ENCODE data around the gene ZNF146. TPM values are rescaled to one million over a fixed set of nuclear protein-coding genes. Genes with fewer than 3 reads are reported as not detected.
A peak's percentile ranks its signal among the peaks of the same experiment; 100 is the strongest.
"Not testable (repeated sequence)": the region's sequence is repeated elsewhere in the genome, so short reads cannot be mapped to it uniquely, and the experiment has no call there.

Gene ZNF146
- total RNA-seq: 29.6 TPM
- long read RNA-seq, transcript ZNF146-202 (3 exons, 3,780 nt): minor isoform, 9 of 51 reads
- long read RNA-seq, transcript ZNF146-201 (4 exons, 3,326 nt): major isoform, 25 of 51 reads
- long read RNA-seq, partial matches to known transcripts: 0 of 51 reads
- long read RNA-seq, other reads (novel, unspliced or antisense): 13 of 51 reads

DNA sequence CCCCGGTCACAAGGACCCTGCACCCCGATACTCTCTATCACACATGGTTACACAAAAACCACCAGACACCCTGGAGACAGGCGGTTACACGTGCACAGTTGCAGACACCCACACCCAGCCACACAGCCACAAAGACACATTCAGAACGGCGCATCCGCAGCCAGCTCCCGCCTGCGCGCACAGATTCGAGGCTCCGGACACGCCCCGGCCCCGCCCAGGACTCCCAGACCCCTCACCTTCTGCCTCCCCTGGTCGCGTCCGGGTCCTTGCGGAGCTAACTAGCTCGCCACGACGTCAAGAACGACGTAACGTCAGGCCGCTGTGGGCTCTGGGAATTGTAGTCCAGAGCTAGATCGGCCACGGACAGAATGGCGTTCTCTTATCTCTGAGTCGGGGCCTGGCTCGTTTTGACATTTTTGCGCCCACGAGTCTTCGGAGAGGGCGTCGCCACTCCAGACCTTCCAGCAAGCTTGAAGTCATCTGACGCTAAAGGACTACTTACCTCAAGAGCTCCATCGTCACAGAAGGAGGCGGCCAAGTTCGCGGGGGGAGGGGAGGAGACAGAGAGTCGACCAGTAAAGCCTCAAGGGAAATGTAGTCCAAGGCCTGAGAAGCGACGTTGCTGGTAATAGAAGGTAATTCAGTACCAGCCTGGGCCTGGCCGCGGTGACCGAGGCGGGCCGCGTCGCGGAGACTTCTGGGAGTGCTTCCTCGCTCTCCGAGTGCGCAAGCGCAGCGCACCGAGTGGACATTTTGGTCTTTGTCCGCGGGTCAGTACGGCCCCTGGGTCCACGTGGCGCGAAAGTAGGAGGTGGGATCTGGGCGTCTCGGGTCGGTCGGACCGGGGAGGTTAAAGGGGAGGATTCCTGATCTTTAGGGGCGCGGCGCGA, at the start of gene ZNF146, which contains the start of gene ZNF565:
Gene ZNF146 (plus strand): TSS at position 721 of the 890 bp plus-strand sequence. CDS start 21,335 bp downstream, outside the sequence.
Gene ZNF565 (minus strand): TSS at position 280 of the 890 bp plus-strand sequence. CDS start 12,680 bp downstream, outside the sequence.
- DNase-seq (peak; percentile 98), ATAC-seq (ENCODE audit: poor library complexity) (peak; percentile 97)
- intact Hi-C loops (cut with DNase I): no loop called here

GRCh38 chr19:36169084-36169760, 45.7 kb upstream of the ZNF146 start:
- intact Hi-C loops (cut with DNase I): no loop called here
- peak; percentile 53 for ATAC-seq (ENCODE audit: poor library complexity)
- no peak for DNase-seq

DNA sequence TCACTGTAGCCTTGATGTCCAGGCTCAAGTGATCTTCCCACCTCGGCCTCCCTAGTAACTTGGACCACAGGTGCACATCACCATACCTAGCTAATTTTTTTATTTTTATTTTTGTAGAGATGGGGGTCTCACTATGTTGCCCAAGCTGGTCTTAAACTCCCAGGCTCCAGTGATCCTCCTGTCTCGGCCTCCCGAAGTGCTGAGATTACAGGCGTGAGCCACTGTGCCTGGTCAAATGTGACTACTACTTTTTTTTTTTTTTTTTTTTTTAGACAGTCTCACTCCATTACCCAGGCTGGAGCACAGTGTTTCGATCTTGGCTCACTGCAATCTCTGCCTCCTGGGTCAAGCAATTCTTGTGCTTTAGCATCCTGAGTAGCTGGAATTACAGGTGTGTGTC, 42.1 kb upstream of the ZNF146 start:
- intact Hi-C loops (cut with DNase I): loop anchor here (5.0 kb wide), 1 partner anchor 111 kb away; no protein-coding TSS in a partner anchor
- ATAC-seq (ENCODE audit: poor library complexity): no peak

DNA sequence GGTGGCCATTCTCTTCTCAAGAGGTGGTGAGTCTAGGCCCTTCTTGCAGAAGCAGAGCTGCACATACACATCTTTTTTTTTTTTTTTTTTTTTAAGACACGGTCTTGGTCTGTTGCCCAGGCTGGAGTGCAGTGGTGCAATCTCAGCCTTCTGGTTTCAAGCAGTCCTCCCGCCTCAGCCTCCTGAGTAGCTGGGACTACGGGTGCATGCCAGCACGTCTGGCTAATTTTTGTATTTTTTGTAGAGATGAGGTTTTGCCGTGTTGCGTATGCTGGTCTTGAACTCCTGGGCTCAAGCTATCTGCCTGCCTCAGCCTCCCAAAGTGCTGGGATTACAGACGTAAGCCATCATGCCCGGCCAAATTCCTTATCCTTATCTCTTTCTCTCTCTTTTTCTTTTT, 41.1 kb upstream of the ZNF146 start:
- ATAC-seq (ENCODE audit: poor library complexity); DNase-seq: not testable (repeated sequence)
- intact Hi-C loops (cut with DNase I): loop anchor here (5.0 kb wide), 1 partner anchor 112 kb away; no protein-coding TSS in a partner anchor

More for the DNA sequence above, 42.1 kb upstream of the ZNF146 start:
- no peak for DNase-seq

DNA sequence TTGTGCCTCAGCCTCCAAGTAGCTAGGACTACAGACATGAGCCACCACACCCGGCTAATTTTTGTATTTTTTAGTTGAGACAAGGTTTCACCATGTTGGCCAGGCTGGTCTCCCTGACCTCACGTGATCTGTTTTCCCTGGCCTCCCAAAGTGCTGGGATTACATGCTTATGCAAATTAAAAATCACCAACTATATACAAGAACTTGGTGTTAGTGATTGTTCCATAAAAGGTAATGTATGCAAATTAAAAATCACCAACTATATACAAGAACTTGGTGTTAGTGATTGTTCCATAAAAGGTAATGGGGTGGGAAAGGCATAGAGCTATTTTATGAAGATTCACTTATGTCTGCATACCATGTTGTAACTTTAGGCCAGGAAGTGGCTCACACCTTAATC, 35.8 kb upstream of the ZNF146 start:
- DNase-seq; ATAC-seq (ENCODE audit: poor library complexity); intact Hi-C loops (cut with DNase I): not testable (repeated sequence)

GRCh38 chr19:36182612-36183244, 32.2 kb upstream of the ZNF146 start:
- no peak for DNase-seq
- intact Hi-C loops (cut with DNase I): no loop called here
- ATAC-seq (ENCODE audit: poor library complexity): peak; percentile 10

GRCh38 chr19:36183245-36183628, 31.7 kb upstream of the ZNF146 start:
- intact Hi-C loops (cut with DNase I): no loop called here
- peak; percentile 94 for ATAC-seq (ENCODE audit: poor library complexity)
- no peak for DNase-seq

GRCh38 chr19:36186722-36187121, 28.2 kb upstream of the ZNF146 start:
- DNase-seq; intact Hi-C loops (cut with DNase I); ATAC-seq (ENCODE audit: poor library complexity): not testable (repeated sequence)

DNA sequence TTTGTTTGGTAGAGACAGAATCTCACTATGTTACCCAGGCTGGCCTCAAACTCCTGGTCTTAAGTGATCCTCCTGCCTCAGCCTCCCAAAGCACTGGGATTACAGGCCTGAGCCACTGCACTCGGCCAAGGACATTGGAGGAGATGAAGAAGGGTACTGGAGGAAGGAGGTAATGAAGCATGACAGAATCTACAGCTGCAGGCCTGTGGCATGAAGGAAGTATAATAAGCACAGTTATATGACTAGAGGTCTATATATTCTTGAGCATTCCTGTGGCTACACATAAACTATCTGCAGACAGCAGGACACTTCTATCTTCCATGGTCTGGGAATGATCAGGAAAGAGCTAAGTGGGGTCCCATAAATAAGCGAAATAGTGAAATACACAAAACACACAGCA, 18.7 kb upstream of the ZNF146 start:
- DNase-seq (no peak), ATAC-seq (ENCODE audit: poor library complexity) (no peak)
- intact Hi-C loops (cut with DNase I): no loop called here

GRCh38 chr19:36198119-36198518, 16.8 kb upstream of the ZNF146 start:
- no peak for ATAC-seq (ENCODE audit: poor library complexity)

DNA sequence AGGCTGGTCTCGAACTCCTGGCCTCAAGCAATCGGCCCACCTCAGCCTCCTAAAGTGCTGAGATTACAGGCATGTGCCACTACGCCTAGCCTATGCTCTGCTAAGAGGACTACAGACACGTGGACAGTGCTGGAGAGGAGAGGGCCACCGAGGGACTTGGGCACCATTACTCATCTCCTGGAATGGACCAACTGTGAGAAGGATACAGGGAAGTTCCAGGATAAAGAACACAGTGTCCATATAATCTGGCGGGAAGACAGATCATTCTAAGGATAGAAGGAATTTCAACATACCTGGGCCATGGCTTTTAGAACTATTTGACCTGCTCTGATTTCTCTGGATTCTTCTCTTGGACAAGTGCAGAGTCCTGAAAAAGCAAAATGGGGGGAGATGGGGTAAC, 13.2 kb upstream of the ZNF146 start:
- ATAC-seq (ENCODE audit: poor library complexity): no peak
- intact Hi-C loops (cut with DNase I): no loop called here
- no peak for DNase-seq

More at GRCh38 chr19:36198119-36198518, 16.8 kb upstream of the ZNF146 start:
- DNase-seq: no peak
- intact Hi-C loops (cut with DNase I): no loop called here

DNA sequence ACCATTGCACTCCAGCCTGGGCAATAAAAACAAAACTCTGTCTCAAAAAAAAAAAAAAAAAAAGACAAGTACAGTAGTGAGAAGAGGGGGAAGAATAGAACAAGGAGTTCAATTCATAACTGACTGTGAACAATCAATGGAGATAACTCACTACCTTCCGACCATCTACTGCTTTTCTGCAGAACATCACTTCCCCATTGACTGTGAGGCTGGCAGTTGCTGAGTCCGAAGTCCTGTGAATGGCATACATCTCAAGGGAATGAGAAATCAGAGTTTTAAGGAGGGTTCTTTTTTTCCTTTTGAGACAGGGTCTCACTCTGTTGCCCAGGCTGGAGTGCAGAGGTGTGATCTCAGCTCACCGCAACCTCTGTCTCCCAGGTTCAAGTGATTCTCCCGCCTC, 11.6 kb upstream of the ZNF146 start:
- ATAC-seq (ENCODE audit: poor library complexity): no peak
- no peak for DNase-seq
- intact Hi-C loops (cut with DNase I): no loop called here

- intact Hi-C loops (cut with DNase I): no loop called here
- no peak for ATAC-seq (ENCODE audit: poor library complexity)
- DNase-seq: no peak
Measured at GRCh38 chr19:36207605-36208252, 7.2 kb upstream of the ZNF146 start.

GRCh38 chr19:36209372-36209771, 5.5 kb upstream of the ZNF146 start:
- intact Hi-C loops (cut with DNase I): no loop called here
- ATAC-seq (ENCODE audit: poor library complexity) (no peak), DNase-seq (no peak)

GRCh38 chr19:36210497-36210896, 4.4 kb upstream of the ZNF146 start:
- ATAC-seq (ENCODE audit: poor library complexity) (no peak), DNase-seq (no peak)
- intact Hi-C loops (cut with DNase I): no loop called here

DNA sequence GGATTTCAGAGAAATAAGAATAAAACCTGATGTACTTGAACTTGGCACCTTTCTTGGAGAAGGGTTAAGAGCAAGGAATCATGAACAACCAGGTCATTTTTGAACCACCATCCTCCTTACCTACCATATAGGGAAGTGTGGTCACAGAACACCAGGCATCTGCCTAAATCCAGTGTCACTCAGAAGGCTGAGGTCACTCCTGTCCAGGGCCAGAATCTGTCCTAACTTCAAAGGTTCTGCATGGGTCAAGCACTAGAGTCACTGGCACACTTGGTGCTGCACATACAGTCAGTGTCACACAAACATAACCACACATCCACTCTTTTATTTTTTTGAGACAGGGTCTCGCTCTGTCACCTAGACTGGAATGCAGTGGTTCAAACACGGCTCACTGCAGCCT, 2.0 kb upstream of the ZNF146 start:
- DNase-seq: no peak
- intact Hi-C loops (cut with DNase I): no loop called here
- ATAC-seq (ENCODE audit: poor library complexity): no peak

DNA sequence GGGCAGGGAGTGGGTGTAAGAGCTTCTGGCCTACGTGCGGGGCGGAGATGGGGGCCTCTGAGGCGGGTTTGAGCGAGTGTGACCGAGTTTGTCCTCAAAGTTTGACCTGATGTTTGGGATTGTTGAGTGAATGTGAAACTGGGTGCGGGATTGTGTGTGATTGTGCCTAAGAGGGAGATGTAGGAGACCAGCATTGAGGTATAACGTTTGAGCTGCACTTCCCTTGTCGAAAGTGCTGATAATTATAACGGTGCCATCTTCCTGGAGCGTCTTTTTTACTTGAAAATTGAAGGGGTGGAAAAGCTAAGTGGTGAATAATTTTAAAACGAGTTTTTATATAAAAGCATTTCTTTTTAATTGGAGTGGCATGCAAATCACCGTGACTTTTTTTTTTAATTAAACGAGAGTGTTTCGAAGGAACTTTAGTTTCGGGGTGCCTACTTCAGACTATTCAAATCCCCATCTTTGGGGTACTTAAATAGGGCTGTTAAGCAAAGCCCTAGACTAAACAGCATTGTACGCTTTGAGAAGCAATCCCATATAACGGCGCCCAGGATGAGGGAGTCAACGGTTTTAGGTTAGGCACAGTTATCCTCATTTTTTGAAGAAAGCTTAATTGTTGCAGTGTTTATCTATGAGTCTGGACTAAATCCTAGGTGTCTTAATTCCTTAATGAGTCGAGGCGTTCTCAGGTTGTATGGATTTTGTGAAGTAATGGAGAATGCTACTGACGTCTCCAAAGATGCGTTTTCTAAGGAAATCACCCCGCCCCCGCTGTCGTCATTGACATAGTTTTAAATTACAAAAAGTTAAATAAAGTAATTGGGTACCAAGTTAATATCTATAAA, 594 bp downstream of the ZNF146 start:
- DNase-seq: no peak
- peak; percentile 3 for ATAC-seq (ENCODE audit: poor library complexity)
- intact Hi-C loops (cut with DNase I): no loop called here
